DND-41 (cell line): ENCODE data around the gene HLA-C.

Experiments used
- EZH2 ChIP-seq: IDR thresholded peaks from 3 replicates; pipeline ENCODE4 v1.6.1; 2012; ENCODE audit warnings: borderline replicate concordance, low read depth, mild to moderate bottlenecking, moderate library complexity, low read length, inconsistent platforms; ENCODE audit not compliant: severe bottlenecking
- TF ChIP-seq, protein P1 (sequence below): IDR thresholded peaks from 2 replicates; pipeline ENCODE4 v1.5.1; 2012; ENCODE audit warnings: borderline replicate concordance, low read length, moderate library complexity, mild to moderate bottlenecking; ENCODE audit not compliant: poor library complexity, severe bottlenecking; ENCODE audit errors: extremely low read depth

DNA sequence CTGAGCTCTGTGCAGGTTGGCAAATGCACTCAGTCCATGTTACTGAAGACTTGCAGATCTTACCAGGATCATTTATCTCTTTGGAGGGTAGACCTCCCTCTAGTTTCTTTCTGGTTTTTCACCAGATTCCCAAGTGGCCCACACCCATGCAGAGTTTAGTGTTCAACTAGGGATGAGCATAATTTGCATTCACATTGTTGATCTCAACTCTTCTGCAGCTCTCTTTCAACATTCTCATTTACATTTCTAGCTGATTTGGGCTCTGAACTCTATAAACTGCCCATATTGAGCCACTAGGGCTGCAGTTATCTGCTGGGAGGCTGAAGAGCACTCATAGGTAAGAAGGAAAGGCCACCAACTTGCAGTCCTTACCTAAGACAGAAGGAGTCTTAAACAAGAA is 17.9 kb upstream of the HLA-C start:
- TF ChIP-seq, protein P1, sequence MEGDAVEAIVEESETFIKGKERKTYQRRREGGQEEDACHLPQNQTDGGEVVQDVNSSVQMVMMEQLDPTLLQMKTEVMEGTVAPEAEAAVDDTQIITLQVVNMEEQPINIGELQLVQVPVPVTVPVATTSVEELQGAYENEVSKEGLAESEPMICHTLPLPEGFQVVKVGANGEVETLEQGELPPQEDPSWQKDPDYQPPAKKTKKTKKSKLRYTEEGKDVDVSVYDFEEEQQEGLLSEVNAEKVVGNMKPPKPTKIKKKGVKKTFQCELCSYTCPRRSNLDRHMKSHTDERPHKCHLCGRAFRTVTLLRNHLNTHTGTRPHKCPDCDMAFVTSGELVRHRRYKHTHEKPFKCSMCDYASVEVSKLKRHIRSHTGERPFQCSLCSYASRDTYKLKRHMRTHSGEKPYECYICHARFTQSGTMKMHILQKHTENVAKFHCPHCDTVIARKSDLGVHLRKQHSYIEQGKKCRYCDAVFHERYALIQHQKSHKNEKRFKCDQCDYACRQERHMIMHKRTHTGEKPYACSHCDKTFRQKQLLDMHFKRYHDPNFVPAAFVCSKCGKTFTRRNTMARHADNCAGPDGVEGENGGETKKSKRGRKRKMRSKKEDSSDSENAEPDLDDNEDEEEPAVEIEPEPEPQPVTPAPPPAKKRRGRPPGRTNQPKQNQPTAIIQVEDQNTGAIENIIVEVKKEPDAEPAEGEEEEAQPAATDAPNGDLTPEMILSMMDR, result no peak
- no peak for TF ChIP-seq EZH2
